Cardiac muscle cell (in vitro differentiated cells and primary cell): ENCODE measurements around the gene TBC1D5. TPM values are rescaled to one million over a fixed set of nuclear protein-coding genes. Genes with fewer than 3 reads are reported as not detected.

Source experiments
- DNase-seq, 2 donors: peaks; one replicate each; pipeline versions ENCODE4 v3.0.0 to v3.0.0-alpha.2; 2010 to 2017; ENCODE audit warnings: low read depth in 1 of 2, low spot score in 1 of 2
- H3K27ac ChIP-seq: fragments of 200-600 bp; sonication (generic); 2 replicates; pipeline ENCODE4 v1.5.1; 2016
- H3K27me3 ChIP-seq: fragments of 200-600 bp; sonication (generic); 2 replicates; pipeline ENCODE4 v1.6.0; 2016; ENCODE audit warnings: control low read depth
- H3K36me3 ChIP-seq: fragments of 200-600 bp; sonication (generic); 2 replicates; pipeline ENCODE4 v1.5.1; 2016; ENCODE audit warnings: control low read depth
- H3K4me1 ChIP-seq: fragments of 200-600 bp; sonication (generic); 2 replicates; pipeline ENCODE4 v1.8.1; 2017; ENCODE audit warnings: low read depth, mild to moderate bottlenecking, mixed run types
- H3K4me3 ChIP-seq: fragments of 200-600 bp; sonication (generic); 2 replicates; pipeline ENCODE4 v1.5.1; 2016; ENCODE audit warnings: mild to moderate bottlenecking
- H3K9me3 ChIP-seq: fragments of 200-600 bp; sonication (generic); 2 replicates; pipeline ENCODE4 v1.5.1; 2017; ENCODE audit warnings: low read depth, mild to moderate bottlenecking, control low read depth
- polyA plus RNA-seq: library from polyadenylated mRNA; unstranded; fragments of >200 nt; fragmentation: Nextera tagmentation; extraction: Ambion mirVana; gene quantifications from 2 replicates; pipeline ENCODE4 v1.2.1, GENCODE V29; 2016
- total RNA-seq: library from RNA; depleted of rRNA; stranded (reverse); fragments of >200 nt; gene quantifications from 2 replicates; pipeline ENCODE4 v1.2.3, GENCODE V29; 2016
- TF ChIP-seq, protein P1 (sequence below): IDR thresholded peaks from 2 replicates; pipeline ENCODE4 v1.5.1; 2012; ENCODE audit warnings: low read depth, mild to moderate bottlenecking, low read length

Gene TBC1D5
- total and polyA plus RNA-seq, 2 experiments from 2014 or later: 34.5 to 66.6 TPM

DNA sequence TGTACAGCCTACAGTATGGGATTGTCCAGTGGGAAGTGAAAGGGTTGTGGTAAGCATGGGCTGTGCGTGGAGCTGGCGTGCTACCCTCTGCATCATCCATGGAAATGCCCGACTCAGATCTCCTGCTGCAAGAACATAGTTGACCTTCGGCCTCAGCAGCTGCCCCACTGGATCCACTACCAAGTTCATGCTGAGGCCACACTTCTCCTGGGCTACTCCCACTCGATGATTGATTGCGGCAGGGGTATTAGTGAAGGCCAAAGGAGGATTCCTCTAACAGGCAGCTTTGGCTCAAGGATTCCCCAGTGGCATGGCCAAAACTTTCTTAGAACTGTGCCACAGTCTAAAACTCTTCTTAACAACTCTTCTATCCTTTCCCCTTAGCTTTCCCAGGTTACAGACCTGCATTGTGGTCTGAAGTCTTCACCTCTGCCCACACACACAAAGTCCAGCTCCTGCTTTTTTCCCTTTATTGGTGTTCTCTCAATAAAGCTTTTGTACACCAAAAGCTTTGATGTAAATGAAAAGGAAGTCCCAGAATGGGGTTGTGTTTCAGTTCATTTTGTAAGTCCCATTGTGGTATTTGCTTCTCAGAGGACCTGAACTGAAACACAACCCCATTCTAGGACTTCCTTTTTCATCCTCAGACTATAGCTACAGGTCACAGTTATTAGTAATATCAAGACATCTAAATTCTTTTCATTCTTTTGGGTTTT lies 4.9 kb upstream of the TBC1D5 start:
- no peaks in the 10 kb centered on the region for H3K36me3 ChIP-seq
- DNase-seq: no peak
- H3K4me1 ChIP-seq: peaks cover 6% of the 10 kb centered on the region
- no peaks in the 10 kb centered on the region for H3K27me3 ChIP-seq
- TF ChIP-seq, protein P1, sequence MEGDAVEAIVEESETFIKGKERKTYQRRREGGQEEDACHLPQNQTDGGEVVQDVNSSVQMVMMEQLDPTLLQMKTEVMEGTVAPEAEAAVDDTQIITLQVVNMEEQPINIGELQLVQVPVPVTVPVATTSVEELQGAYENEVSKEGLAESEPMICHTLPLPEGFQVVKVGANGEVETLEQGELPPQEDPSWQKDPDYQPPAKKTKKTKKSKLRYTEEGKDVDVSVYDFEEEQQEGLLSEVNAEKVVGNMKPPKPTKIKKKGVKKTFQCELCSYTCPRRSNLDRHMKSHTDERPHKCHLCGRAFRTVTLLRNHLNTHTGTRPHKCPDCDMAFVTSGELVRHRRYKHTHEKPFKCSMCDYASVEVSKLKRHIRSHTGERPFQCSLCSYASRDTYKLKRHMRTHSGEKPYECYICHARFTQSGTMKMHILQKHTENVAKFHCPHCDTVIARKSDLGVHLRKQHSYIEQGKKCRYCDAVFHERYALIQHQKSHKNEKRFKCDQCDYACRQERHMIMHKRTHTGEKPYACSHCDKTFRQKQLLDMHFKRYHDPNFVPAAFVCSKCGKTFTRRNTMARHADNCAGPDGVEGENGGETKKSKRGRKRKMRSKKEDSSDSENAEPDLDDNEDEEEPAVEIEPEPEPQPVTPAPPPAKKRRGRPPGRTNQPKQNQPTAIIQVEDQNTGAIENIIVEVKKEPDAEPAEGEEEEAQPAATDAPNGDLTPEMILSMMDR: no peak
- no peak overlapping the region for H3K4me3 ChIP-seq
- no peak overlapping the region for H3K27ac ChIP-seq
- no peaks in the 10 kb centered on the region for H3K9me3 ChIP-seq

DNA sequence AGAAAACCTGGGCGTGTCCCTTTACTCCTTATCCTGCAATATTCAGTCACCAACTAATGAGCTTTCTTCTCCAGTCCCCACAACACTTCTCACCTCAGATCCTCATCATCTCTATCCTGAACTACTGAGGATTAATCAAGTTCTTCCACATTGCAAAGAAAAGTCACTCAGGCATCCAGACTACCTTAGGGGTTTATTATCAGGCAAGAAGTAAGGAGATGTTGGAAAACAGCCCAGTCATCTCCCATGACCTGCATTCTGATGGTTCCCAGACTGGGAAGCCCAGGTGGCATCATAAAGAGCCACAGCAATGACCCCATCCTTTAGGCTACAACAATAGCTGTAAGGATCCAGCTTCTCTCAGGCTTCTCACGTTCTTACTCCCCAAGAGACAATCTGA lies 3.5 kb upstream of the TBC1D5 start:
- no peak for DNase-seq
- TF ChIP-seq, protein P1: no peak
- peaks cover 10% of the 10 kb centered on the region for H3K4me1 ChIP-seq
- no peak overlapping the region for H3K27ac ChIP-seq
- no peak overlapping the region for H3K4me3 ChIP-seq
- no peaks in the 10 kb centered on the region for H3K9me3 ChIP-seq
- H3K27me3 ChIP-seq: no peaks in the 10 kb centered on the region
- H3K36me3 ChIP-seq: no peaks in the 10 kb centered on the region

- Histone ChIP-seq H3K4me3 (no peak overlapping the region), H3K4me1 (peaks cover 16% of the 10 kb centered on the region), H3K27ac (no peak overlapping the region), H3K9me3 (no peaks in the 10 kb centered on the region), H3K27me3 (no peaks in the 10 kb centered on the region), H3K36me3 (no peaks in the 10 kb centered on the region)
- TF ChIP-seq, protein P1: no peak
- no peak for DNase-seq
These were observed 2.9 kb upstream of the TBC1D5 start for GRCh38 chr3:17745301-17745700.

DNA sequence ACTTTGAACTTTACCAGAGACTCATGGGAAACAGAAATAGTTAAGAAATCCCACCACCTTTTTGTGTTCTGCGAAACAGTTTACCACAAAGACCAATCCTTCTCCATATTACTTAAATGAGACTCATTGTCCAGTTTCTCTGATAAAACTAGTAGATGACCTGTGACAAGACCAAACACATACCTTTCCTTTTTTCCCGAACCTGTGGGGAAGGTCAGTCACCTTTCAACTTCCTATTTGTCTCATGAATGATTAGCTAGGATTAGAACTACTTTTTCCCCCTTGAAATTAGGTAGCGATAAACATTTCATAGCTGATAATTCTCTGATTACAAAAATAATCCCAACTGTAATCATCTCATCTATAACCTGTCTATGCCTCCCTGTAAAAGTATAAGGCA lies 2.3 kb upstream of the TBC1D5 start:
- H3K9me3 ChIP-seq: no peaks in the 10 kb centered on the region
- no peak overlapping the region for H3K4me3 ChIP-seq
- TF ChIP-seq, protein P1: no peak
- DNase-seq: no peak
- no peaks in the 10 kb centered on the region for H3K27me3 ChIP-seq
- no peak overlapping the region for H3K27ac ChIP-seq
- peaks cover 20% of the 10 kb centered on the region for H3K4me1 ChIP-seq
- H3K36me3 ChIP-seq: no peaks in the 10 kb centered on the region

- no peaks in the 10 kb centered on the region for H3K27me3 ChIP-seq
- H3K9me3 ChIP-seq: no peaks in the 10 kb centered on the region
- peak overlapping the region; percentile 86 for H3K4me3 ChIP-seq
- H3K4me1 ChIP-seq: peaks cover 20% of the 10 kb centered on the region
- TF ChIP-seq, protein P1: no peak
- peak overlapping the region; percentile 99 for H3K27ac ChIP-seq
- no peak for DNase-seq
- H3K36me3 ChIP-seq: no peaks in the 10 kb centered on the region
These were observed 1.2 kb upstream of the TBC1D5 start for GRCh38 chr3:17743658-17743995.
